ENCODE data around the gene VPS37B. TPM values are rescaled to one million over a fixed set of nuclear protein-coding genes. Genes with fewer than 3 reads are reported as not detected.

The VPS37B gene
- total and polyA plus RNA-seq, 2 donors (not counting 3 experiments of a cell fraction or from before 2014, with no cell fraction given), result 39.5 to 45.9 TPM

DNA sequence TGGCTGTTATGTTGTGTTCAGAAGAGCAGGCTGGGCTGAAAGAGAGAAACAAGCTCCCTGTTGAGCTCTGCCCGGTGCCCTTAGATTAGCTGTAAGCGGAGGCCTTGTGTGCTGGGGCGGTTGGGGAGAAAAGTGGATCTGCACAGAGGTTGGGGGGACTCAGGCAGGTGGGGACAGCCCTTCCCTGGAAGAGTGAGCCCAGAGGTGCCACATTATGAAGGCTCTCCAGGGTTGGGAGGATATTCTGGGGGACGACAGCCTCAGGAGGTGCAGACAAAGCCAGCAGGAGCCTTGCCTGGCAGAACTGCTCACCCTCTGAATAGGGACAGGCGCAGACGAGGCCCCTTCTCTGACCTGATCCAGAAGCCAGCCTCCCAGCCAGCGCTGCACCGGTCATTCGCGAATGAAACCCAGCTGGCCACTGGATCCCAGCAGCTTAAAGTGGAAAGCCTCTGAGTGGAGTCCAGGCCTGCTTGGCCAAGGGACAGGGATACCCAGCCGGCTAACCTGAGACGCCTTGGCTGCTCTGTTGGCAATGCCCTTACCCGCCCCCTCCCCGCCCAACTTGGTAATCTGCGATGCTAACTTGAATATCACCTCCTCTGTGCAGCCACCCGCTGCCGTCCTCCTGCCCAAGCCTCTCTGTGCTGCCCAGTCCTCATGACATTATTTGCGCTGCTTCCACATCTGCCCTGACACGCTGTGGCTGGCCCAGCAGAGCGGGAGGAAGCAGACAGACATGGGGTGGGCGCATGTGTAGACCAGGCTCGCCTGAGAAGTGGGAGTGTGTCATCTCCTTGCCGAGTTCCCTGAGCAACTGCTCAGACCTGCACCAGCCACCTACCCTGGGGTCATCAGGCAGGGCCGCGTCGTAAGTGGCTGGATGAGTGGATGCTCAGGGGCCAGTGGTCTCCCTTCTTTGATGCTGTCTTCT, 55.1 kb downstream of the VPS37B start:
- H3K9me1 ChIP-seq (replicated peaks; ENCODE audit: control insufficient read depth, extremely low read depth, insufficient read depth, low read length), result no peaks in the 10 kb centered on the region
- peaks cover 41% of the 10 kb centered on the region for H3K4me1 ChIP-seq (ENCODE audit: control insufficient read depth, extremely low read depth, insufficient read depth, low read length)
- H3K4me2 ChIP-seq (ENCODE audit: insufficient read depth, low read length), result no peak overlapping the region
- DNase-seq (ENCODE audit: low read depth, low spot score), result no peak
- H4K20me1 ChIP-seq (replicated peaks; ENCODE audit: control insufficient read depth, extremely low read depth, insufficient read depth, low read length), result peaks cover 3% of the 10 kb centered on the region
- BruUV-seq (replicated peaks), result no TSS peak
- ChIA-PET POLR2A (no interaction called here), CTCF (interaction anchor here (0.6 to 1.5 kb wide), 5 partner anchors 9 to 41 kb away, joined by 3 to 6 read pairs (median 3); no protein-coding TSS in a partner anchor)
- TF ChIP-seq MYC (IDR thresholded peaks at IDR 0.05; ENCODE audit: low read depth, low read length) (no peak), POLR2AphosphoS5 (IDR thresholded peaks at IDR 0.05; ENCODE audit: insufficient read depth, low read depth, low read length) (no peak), EZH2 (IDR thresholded peaks at IDR 0.05; ENCODE audit: borderline replicate concordance, low read depth, low read length, severe bottlenecking) (no peak), JUN (IDR thresholded peaks at IDR 0.05; ENCODE audit: borderline replicate concordance, insufficient read depth, insufficient read length, low read depth) (no peak)
- TF ChIP-seq, protein P1, sequence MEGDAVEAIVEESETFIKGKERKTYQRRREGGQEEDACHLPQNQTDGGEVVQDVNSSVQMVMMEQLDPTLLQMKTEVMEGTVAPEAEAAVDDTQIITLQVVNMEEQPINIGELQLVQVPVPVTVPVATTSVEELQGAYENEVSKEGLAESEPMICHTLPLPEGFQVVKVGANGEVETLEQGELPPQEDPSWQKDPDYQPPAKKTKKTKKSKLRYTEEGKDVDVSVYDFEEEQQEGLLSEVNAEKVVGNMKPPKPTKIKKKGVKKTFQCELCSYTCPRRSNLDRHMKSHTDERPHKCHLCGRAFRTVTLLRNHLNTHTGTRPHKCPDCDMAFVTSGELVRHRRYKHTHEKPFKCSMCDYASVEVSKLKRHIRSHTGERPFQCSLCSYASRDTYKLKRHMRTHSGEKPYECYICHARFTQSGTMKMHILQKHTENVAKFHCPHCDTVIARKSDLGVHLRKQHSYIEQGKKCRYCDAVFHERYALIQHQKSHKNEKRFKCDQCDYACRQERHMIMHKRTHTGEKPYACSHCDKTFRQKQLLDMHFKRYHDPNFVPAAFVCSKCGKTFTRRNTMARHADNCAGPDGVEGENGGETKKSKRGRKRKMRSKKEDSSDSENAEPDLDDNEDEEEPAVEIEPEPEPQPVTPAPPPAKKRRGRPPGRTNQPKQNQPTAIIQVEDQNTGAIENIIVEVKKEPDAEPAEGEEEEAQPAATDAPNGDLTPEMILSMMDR (IDR thresholded peaks at IDR 0.05; ENCODE audit: extremely low read depth in 1 of 2, insufficient read depth in 1 of 2, low read depth in 1 of 2, low read length in 2 of 2), result no peak
- no peak for FAIRE-seq
- peaks cover 2 to 12% of the 10 kb centered on the region in 2 experiments for H3K36me3 ChIP-seq (ENCODE audit: control insufficient read depth in 2 of 2, extremely low read depth in 1 of 2, insufficient read depth in 2 of 2, low read length in 2 of 2)
- peaks cover 97% of the 10 kb centered on the region for H3K79me2 ChIP-seq (ENCODE audit: control insufficient read depth, insufficient read depth, low read length)
- H2AFZ ChIP-seq (ENCODE audit: low read depth, low read length), result no peak overlapping the region
- H3K9me3 ChIP-seq (replicated peaks; ENCODE audit: control insufficient read depth, insufficient read depth, low read length), result no peaks in the 10 kb centered on the region
- H3K4me3 ChIP-seq (replicated peaks in 1 of 3; ENCODE audit: insufficient read depth in 1 of 3, low read depth in 1 of 3, low read length in 3 of 3), result no peak overlapping the region
- no peak overlapping the region for H3K9ac ChIP-seq (replicated peaks; ENCODE audit: extremely low read depth, insufficient read depth, low read length)
- H3K27me3 ChIP-seq (ENCODE audit: control insufficient read depth in 2 of 2, insufficient read depth in 2 of 2, low read length in 2 of 2), result no peaks in the 10 kb centered on the region
- dilution Hi-C loops (cut with MboI; ENCODE audit: extremely low pct_ligation_motif_present, low sequenced_read_pairs) (no loop called here), intact Hi-C loops (cut with micrococcal nuclease) (no loop called here)
- H3K27ac ChIP-seq (ENCODE audit: insufficient read depth, low read depth, low read length), result no peak overlapping the region
